ENCODE measurements around the gene GNB1. TPM values are rescaled to one million over a fixed set of nuclear protein-coding genes. Genes with fewer than 3 reads are reported as not detected.
A peak's percentile ranks its signal among the peaks of the same experiment; 100 is the strongest.

GNB1 gene
- total and polyA plus RNA-seq, 9 of the 15 experiments (the other 6 are each of a cell fraction or from before 2014, with no cell fraction given), result 34.3 to 388 (median 114) TPM

GRCh38 chr1:1891349-1892078 lies 627 bp upstream of the GNB1 start (continued):
- no peak for TF ChIP-seq THRA (IDR thresholded peaks at IDR 0.05)
- no peak for TF ChIP-seq ATF4 (CRISPR knock-in tag; IDR thresholded peaks at IDR 0.05)
- no peak for TF ChIP-seq FOXM1 (IDR thresholded peaks at IDR 0.05; ENCODE audit: low read depth)
- no peak for TF ChIP-seq FOXM1 (CRISPR knock-in tag; IDR thresholded peaks at IDR 0.05; ENCODE audit: low read depth)
- no peak for TF ChIP-seq ZBTB12 (CRISPR knock-in tag; IDR thresholded peaks at IDR 0.05)
- no peak for TF ChIP-seq ZEB2 (IDR thresholded peaks at IDR 0.05)
- no peak for TF ChIP-seq BCLAF1 (IDR thresholded peaks at IDR 0.05; ENCODE audit: borderline replicate concordance in 1 of 2, control insufficient read depth in 1 of 2, low read depth in 2 of 2, low read length in 1 of 2)
- no peak for TF ChIP-seq NR0B1 (IDR thresholded peaks at IDR 0.05; ENCODE audit: partially characterized antibody)
- TF ChIP-seq NKRF (IDR thresholded peaks at IDR 0.05; ENCODE audit: borderline replicate concordance), result no peak
- no peak for TF ChIP-seq CREB5 (CRISPR knock-in tag; IDR thresholded peaks at IDR 0.05)
- no peak for TF ChIP-seq ZBTB9 (CRISPR knock-in tag; IDR thresholded peaks at IDR 0.05)
- TF ChIP-seq EGR1 (conservative IDR thresholded peaks at IDR 0.05), result peak; percentile 53
- TF ChIP-seq ZNF197 (CRISPR knock-in tag; IDR thresholded peaks at IDR 0.05; ENCODE audit: low read depth), result no peak
